AG09319 (cell line): Measurements from ENCODE around the gene RNASE8.

Experiments used
- DNase-seq: peaks from one replicate; pipeline ENCODE4 v3.0.0-alpha.2; 2010; ENCODE audit warnings: low read depth; ENCODE audit errors: extremely low read depth
- CTCF ChIP-seq: IDR thresholded peaks from 2 replicates; pipeline ENCODE4 v1.5.1; 2011; ENCODE audit warnings: low read depth, mild to moderate bottlenecking, inconsistent platforms, low read length, moderate library complexity

Gene RNASE8

GRCh38 chr14:21078726-21079125 lies 21.1 kb downstream of the RNASE8 start:
- no peak for TF ChIP-seq CTCF
- DNase-seq = no peak

DNA sequence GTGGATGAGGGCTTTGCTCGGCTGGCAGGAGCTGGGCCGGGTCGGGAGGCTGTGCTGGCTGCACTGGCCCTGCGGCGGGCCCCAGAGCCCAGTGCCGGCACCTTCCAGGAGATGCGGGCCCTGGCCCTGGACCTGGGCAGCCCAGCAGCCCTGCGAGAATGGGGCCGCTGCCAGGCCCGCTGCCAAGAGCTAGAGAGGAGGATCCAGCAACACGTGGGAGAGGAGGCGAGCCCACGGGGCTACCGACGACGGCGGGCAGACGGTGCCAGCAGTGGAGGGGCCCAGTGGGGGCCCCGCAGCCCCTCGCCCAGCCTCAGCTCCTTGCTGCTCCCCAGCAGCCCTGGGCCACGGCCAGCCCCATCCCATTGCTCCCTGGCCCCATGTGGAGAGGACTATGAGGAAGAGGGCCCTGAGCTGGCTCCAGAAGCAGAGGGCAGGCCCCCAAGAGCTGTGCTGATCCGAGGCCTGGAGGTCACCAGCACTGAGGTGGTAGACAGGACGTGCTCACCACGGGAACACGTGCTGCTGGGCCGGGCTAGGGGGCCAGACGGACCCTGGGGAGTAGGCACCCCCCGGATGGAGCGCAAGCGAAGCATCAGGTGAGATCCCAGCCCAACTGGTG lies 24.0 kb downstream of the RNASE8 start:
- no peak for TF ChIP-seq CTCF

GRCh38 chr14:21083565-21084325 lies 26.1 kb downstream of the RNASE8 start:
- no peak for DNase-seq
- TF ChIP-seq CTCF = no peak

More for the DNA sequence above, 24.0 kb downstream of the RNASE8 start:
- no peak for DNase-seq

DNA sequence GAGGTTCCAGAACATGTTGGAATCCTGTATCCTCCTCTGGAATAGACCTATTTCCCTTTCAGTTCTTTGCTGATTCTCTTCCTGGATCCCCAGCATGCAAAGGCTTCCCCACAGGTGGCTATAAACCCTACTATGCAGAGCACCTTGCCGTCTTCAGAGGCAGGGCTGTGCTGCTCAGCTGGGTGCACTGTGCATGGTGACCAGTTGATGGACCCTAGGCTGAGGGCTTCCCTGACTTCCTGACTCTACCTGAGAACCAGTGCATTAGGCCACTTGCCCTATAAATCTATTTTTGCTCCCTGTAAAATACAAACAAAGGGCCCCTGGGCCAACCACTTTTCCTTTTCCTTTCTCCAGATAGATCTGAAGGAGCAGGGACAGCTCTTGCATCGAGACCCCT lies 26.8 kb downstream of the RNASE8 start:
- TF ChIP-seq CTCF = no peak
- no peak for DNase-seq

- peak; percentile 54 for DNase-seq
- TF ChIP-seq CTCF = no peak
These were observed 27.6 kb downstream of the RNASE8 start for GRCh38 chr14:21084998-21085853.

GRCh38 chr14:21086908-21087293 lies 29.3 kb downstream of the RNASE8 start:
- no peak for DNase-seq
- no peak for TF ChIP-seq CTCF
